Measurements from ENCODE around the gene TMUB2.

GRCh38 chr17:44155488-44155887, 31.3 kb upstream of the TMUB2 start:
- TF ChIP-seq, protein P1, sequence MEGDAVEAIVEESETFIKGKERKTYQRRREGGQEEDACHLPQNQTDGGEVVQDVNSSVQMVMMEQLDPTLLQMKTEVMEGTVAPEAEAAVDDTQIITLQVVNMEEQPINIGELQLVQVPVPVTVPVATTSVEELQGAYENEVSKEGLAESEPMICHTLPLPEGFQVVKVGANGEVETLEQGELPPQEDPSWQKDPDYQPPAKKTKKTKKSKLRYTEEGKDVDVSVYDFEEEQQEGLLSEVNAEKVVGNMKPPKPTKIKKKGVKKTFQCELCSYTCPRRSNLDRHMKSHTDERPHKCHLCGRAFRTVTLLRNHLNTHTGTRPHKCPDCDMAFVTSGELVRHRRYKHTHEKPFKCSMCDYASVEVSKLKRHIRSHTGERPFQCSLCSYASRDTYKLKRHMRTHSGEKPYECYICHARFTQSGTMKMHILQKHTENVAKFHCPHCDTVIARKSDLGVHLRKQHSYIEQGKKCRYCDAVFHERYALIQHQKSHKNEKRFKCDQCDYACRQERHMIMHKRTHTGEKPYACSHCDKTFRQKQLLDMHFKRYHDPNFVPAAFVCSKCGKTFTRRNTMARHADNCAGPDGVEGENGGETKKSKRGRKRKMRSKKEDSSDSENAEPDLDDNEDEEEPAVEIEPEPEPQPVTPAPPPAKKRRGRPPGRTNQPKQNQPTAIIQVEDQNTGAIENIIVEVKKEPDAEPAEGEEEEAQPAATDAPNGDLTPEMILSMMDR (IDR thresholded peaks at IDR 0.05): no peak
- TF ChIP-seq POLR2A (IDR thresholded peaks at IDR 0.05): no peak
- TF ChIP-seq POLR2AphosphoS5 (IDR thresholded peaks at IDR 0.05): no peak

All from upper lobe of left lung (tissue), 4 donors.